Measurements from ENCODE around the gene DPP7. TPM values are rescaled to one million over a fixed set of nuclear protein-coding genes. Genes with fewer than 3 reads are reported as not detected.

DPP7 gene
- total and polyA plus RNA-seq, 2 of the 4 experiments (the other 2 are of a cell fraction): 14.9 to 76.4 TPM

- Histone ChIP-seq H3K9ac (ENCODE audit: low read depth, low read length) (no peak overlapping the region), H3K36me3 (ENCODE audit: control insufficient read depth, insufficient read depth, low read length) (no peaks in the 10 kb centered on the region), H3K9me3 (ENCODE audit: control insufficient read depth, insufficient read depth, low read length) (no peaks in the 10 kb centered on the region), H3K56ac (ENCODE audit: extremely low read depth, insufficient read depth, low read length) (no peak overlapping the region), H3K14ac (replicated peaks; ENCODE audit: low read depth, low read length) (no peak overlapping the region), H3K27ac (ENCODE audit: insufficient read depth, low read length) (no peak overlapping the region), H2AK5ac (ENCODE audit: low read depth, low read length) (no peak overlapping the region), H2BK120ac (ENCODE audit: low read depth, low read length) (no peak overlapping the region), H3K4me3 (ENCODE audit: insufficient read depth, low read depth, low read length) (no peak overlapping the region), H3K9me1 (ENCODE audit: insufficient read depth, low read length) (peaks cover 11% of the 10 kb centered on the region), H2AFZ (replicated peaks; ENCODE audit: low read length, poor library complexity) (no peak overlapping the region), H2BK15ac (ENCODE audit: low read depth, low read length) (no peak overlapping the region), H3K23ac (ENCODE audit: low read depth, low read length) (no peak overlapping the region), H3K4me1 (ENCODE audit: control insufficient read depth, insufficient read depth, low read length) (peaks cover 9% of the 10 kb centered on the region; the same call in 1 of the 2 replicates), H4K91ac (ENCODE audit: insufficient read depth, low read depth, low read length) (no peak overlapping the region), H4K8ac (ENCODE audit: low read depth in 2 of 2, low read length in 2 of 2) (no peak overlapping the region), H2AK9ac (replicated peaks; ENCODE audit: low read depth, low read length, poor library complexity) (no peak overlapping the region), H3K4ac (ENCODE audit: low read depth, low read length) (no peak overlapping the region), H3K4me2 (ENCODE audit: low read depth, low read length) (no peak overlapping the region), H3K79me1 (ENCODE audit: low read depth in 1 of 2, low read length in 2 of 2) (peaks cover 9 to 29% of the 10 kb centered on the region in 2 experiments), H3K18ac (ENCODE audit: low read depth, low read length) (no peak overlapping the region), H4K5ac (ENCODE audit: low read depth, low read length) (no peak overlapping the region), H3K27me3 (ENCODE audit: control insufficient read depth, insufficient read depth, low read length) (no peaks in the 10 kb centered on the region), H2BK20ac (ENCODE audit: low read depth, low read length) (no peak overlapping the region), H2BK5ac (ENCODE audit: low read depth, low read length, poor library complexity, severe bottlenecking) (no peak overlapping the region), H4K20me1 (ENCODE audit: insufficient read depth, low read length) (peaks cover 7% of the 10 kb centered on the region; the same call in 1 of the 2 replicates)
- in situ Hi-C loops (cut with MboI; ENCODE audit: low sequenced_read_pairs): loop anchor here (5.0 kb wide), 1 partner anchor 104 kb away; the partner anchor contains the start of genes CYSRT1 and RNF224
- DNase-seq (no peak), ATAC-seq (ENCODE audit: low read depth) (no peak)
- no CpG with 5 or more reads among the region's 5 CpGs for WGBS, 2 experiments (ENCODE audit: extremely low coverage in 2 of 2, insufficient read length in 1 of 2)
- no TSS peak for BruUV-seq (replicated peaks)
- TF ChIP-seq MAFK (IDR thresholded peaks at IDR 0.05; ENCODE audit: low read depth, low read length) (no peak), CEBPB (IDR thresholded peaks at IDR 0.05; ENCODE audit: low read depth, low read length) (no peak), FOS (IDR thresholded peaks at IDR 0.05; ENCODE audit: low read depth, low read length) (no peak), RCOR1 (IDR thresholded peaks at IDR 0.05; ENCODE audit: insufficient replicate concordance, low read length) (no peak), MXI1 (IDR thresholded peaks at IDR 0.05; ENCODE audit: borderline replicate concordance, low read depth, low read length) (no peak), RAD21 (IDR thresholded peaks at IDR 0.05; ENCODE audit: low read length) (no peak), CHD1 (IDR thresholded peaks at IDR 0.05; ENCODE audit: low read depth, low read length) (no peak), POLR2A (IDR thresholded peaks at IDR 0.05; ENCODE audit: low read depth, low read length) (no peak), MAZ (IDR thresholded peaks at IDR 0.05; ENCODE audit: borderline replicate concordance, low read depth, low read length) (no peak), ELK1 (IDR thresholded peaks at IDR 0.05; ENCODE audit: borderline replicate concordance, low read depth, low read length) (no peak), USF2 (IDR thresholded peaks at IDR 0.05; ENCODE audit: low read depth, low read length) (no peak), BHLHE40 (IDR thresholded peaks at IDR 0.05; ENCODE audit: low read depth, low read length) (no peak)
- TF ChIP-seq, protein P1, sequence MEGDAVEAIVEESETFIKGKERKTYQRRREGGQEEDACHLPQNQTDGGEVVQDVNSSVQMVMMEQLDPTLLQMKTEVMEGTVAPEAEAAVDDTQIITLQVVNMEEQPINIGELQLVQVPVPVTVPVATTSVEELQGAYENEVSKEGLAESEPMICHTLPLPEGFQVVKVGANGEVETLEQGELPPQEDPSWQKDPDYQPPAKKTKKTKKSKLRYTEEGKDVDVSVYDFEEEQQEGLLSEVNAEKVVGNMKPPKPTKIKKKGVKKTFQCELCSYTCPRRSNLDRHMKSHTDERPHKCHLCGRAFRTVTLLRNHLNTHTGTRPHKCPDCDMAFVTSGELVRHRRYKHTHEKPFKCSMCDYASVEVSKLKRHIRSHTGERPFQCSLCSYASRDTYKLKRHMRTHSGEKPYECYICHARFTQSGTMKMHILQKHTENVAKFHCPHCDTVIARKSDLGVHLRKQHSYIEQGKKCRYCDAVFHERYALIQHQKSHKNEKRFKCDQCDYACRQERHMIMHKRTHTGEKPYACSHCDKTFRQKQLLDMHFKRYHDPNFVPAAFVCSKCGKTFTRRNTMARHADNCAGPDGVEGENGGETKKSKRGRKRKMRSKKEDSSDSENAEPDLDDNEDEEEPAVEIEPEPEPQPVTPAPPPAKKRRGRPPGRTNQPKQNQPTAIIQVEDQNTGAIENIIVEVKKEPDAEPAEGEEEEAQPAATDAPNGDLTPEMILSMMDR (conservative IDR thresholded peaks at IDR 0.05; ENCODE audit: low read depth, low read length): no peak
- dilution Hi-C loops (cut with HindIII; ENCODE audit: low sequenced_read_pairs, unreplicated experiment): no loop called here
- intact Hi-C loops (cut with micrococcal nuclease): no loop called here
- ChIA-PET POLR2A (ENCODE audit: unreplicated experiment) (interaction anchor here (0.6 kb wide), 1 partner anchor 9 kb away, joined by 3 read pairs; no protein-coding TSS in a partner anchor), CTCF (no interaction called here)
Observed at GRCh38 chr9:137123468-137123837, 8.9 kb upstream of the DPP7 start.

Measured in IMR-90 (cell line).